GM21423 (cell line): ENCODE data around the gene TMIE.

ENCODE experiments used
- ATAC-seq: cut with Tn5 transposase; IDR thresholded peaks from one replicate; pipeline ENCODE4 v1.9.1; 2021; ENCODE audit warnings: mild to moderate bottlenecking, moderate library complexity; ENCODE audit not compliant: unreplicated experiment

TMIE gene

GRCh38 chr3:46706771-46707582 lies 5.8 kb downstream of the TMIE start:
- no peak for ATAC-seq

DNA sequence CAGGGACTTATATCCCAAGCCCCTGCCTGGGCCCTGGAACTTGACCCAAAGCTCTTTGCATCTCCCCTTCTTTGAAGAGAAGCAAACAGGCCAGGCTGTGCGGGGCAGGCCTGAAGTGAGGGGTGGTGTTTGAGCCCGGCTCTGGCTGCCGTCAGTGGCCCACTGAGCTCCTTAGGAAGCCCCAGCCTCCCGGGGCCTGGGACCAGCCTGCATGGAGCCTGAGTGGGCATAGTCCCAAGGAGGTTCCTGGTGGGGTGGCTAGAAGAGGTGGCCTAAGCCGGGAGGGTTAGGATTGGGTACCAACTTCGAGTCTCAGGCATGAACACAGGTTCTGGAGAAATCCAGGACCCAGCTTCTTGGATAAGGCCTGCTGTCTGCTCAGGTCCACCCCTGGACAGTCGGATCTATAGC lies 6.4 kb downstream of the TMIE start:
- ATAC-seq = no peak

GRCh38 chr3:46708401-46709156 lies 7.4 kb downstream of the TMIE start:
- no peak for ATAC-seq

- ATAC-seq = no peak
These were observed 8.0 kb downstream of the TMIE start for GRCh38 chr3:46709157-46709654.

GRCh38 chr3:46709721-46710120 lies 8.5 kb downstream of the TMIE start:
- ATAC-seq = no peak

GRCh38 chr3:46710229-46710628 lies 9.0 kb downstream of the TMIE start:
- ATAC-seq = no peak

DNA sequence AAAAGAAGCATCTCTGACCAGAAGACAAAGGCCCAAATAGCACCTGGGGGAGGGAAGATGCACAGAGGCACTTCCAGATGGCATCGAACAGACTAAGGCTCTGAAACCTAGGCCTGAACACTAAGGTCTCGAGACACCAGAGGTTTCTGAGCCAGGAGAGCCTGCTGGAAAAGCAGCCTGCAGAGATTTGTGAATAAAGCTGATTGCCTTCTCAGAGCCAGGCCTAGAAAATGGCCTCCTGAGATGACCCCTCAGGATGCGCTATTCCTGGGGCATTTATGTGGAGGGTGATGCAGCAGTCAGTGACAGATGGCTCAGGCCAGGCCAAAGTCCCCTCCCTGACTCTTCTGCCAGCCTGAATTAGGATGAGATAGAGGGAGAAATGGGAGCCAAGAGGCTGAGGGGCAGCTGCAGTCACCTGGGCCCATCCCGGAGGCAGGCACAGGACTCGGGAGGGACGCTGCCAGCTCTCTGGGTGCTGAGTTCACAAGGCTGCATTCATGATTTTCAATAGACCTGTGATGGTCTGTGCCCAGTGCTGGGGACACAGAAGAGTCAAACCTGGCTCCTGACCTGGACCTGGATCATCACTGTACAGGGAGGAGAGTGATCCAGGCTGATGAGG lies 9.6 kb downstream of the TMIE start:
- no peak for ATAC-seq

DNA sequence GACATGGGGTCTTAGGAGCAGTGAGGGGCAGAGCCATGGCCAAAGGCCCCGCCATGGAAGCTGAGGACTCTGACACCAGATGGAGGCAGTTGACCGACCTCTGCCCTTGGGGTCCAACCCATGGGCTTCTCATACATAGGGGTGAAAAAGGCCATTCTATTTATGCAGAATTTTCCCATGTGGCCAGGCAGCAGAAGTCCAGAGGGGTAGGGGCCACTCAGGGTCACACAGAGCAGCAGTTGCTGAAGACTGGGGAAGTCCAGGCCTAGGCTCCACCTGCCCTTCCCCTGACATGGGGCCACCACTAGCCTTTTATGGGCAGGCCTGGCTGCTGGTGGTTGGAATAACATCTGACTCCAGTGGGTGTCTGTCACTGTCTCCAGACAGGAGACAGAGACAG lies 10.1 kb downstream of the TMIE start:
- ATAC-seq = no peak

DNA sequence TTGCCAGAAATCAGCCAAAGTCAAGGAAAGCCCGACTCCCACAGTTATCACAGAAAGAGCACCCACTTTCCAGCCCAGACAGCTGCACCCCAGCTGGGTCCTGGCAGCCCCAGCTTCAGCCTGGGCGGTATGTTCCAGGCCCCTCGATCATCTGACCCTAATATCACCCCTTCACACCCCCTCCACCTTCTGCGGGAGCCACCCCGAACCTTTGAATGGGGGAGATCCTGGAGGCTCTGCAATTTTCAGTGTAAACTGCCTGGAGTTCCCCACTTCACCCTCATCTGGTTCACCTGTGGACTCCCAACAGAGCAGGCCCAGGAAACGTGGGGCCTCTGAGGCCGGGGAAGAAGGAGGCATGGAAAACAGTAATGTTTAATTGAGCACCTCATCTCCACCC lies 10.6 kb downstream of the TMIE start:
- ATAC-seq = no peak

- ATAC-seq = no peak
These were observed 11.2 kb downstream of the TMIE start for GRCh38 chr3:46712191-46713049.

- no peak for ATAC-seq
These were observed 12.1 kb downstream of the TMIE start for GRCh38 chr3:46713050-46713897.

GRCh38 chr3:46713898-46714552 lies 12.8 kb downstream of the TMIE start:
- no peak for ATAC-seq

DNA sequence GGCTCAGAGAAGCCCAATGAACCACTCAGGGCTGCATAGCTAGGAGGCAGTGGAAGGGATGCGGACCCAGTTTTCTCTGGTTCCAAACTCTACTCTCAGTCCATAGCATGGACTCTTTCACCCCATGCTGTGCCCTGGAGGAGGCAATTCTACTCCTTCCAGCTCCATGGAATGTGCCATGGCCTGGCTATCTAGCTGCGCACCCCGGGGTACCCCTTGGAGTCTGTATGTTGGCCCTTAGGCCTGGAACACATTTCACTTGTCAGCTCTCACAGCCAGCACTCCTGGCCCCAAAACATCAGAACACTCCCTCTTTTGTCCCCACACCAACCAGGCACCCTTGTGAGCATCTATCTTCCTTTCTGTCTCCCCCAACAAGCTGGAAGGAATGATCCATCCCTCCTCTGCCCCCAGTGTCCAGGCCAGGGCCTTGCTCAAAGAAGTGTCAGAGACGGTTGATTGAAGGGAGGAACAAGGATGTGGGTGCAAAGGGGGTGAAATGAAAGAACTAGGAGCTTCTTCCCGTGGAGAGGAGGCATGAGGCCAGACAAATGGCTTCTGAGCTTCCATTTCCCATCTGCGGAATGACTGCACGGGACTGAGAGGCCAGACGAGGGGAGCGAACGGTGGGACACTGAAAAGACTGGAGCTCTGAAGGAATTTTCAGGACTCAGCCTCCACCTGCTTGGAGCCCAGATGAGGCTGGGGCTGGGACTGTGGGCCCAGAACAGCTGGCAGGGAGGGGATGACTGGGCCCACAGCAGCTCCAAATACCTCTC lies 13.7 kb downstream of the TMIE start:
- ATAC-seq = no peak

GRCh38 chr3:46715507-46716175 lies 14.4 kb downstream of the TMIE start:
- ATAC-seq = no peak

- ATAC-seq = no peak
These were observed 15.6 kb downstream of the TMIE start for GRCh38 chr3:46716461-46717441.

DNA sequence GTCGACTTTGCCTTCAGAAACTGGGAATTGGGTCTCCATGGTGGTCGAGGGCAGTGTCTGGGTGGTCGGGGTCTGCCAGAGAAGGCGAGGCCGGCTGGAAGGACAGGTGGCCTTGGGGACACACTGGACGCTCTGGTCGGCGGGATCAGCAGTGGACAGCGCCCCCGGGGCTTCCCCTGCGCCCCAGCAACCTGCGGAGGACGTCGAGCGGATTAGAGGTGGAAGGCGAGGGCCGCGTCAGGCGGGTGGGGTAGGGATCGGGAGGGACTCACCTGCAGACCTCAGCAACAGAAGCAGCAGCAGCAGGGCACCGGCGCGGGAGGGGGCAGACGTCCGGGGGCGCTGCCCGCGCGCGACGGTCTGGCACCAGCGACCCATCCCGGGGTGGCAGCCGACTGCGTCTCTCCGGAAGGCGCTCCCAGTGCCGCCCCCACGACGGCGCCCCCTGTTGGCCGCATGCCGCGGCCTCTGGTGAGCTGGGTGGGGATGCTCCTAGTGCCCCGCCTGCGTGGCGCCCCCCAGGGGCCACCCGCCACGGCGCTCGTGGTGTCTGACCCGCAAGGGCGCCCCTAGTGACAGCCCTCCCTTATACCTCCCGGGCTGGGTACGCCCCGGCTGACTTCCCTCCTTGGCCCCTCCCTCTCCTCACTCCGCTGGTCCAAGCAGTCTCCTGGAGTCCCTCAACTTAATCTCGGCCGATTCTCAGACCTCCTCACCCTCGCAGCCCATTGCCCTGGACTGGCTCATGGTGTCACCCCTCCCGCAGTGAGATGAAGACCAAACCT lies 16.4 kb downstream of the TMIE start, which contains the start of gene PRSS50:
TSS of gene PRSS50 (minus strand) at position 423 of the 785 bp plus-strand sequence. CDS start at position 378, 45 bp downstream.
- no peak for ATAC-seq
